NCI-H1436 (cell line): ENCODE data around the gene ANKRD18A.

ENCODE experiments used
- DNase-seq: peaks from one replicate; lab custom pipeline; 2025; lab: John Stamatoyannopoulos, UW

Gene ANKRD18A

GRCh38 chr9:38529317-38529716, 91.1 kb downstream of the ANKRD18A start:
- DNase-seq = no peak

- no peak for DNase-seq
Measured at GRCh38 chr9:38527503-38527902, 92.9 kb downstream of the ANKRD18A start.

- DNase-seq = no peak
Measured at GRCh38 chr9:38526591-38526990, 93.8 kb downstream of the ANKRD18A start.

GRCh38 chr9:38523121-38523520, 97.3 kb downstream of the ANKRD18A start:
- DNase-seq = no peak

GRCh38 chr9:38521762-38522161, 98.6 kb downstream of the ANKRD18A start:
- DNase-seq = no peak
